GM06990 (cell line): ENCODE data around the gene FBXO21.
"Not testable (repeated sequence)": the region's sequence is repeated elsewhere in the genome, so short reads cannot be mapped to it uniquely, and the experiment has no call there.

ENCODE experiments used
- DNase-seq: peaks from one replicate; pipeline ENCODE4 v3.0.0-alpha.2; 2011; ENCODE audit not compliant: insufficient read length; ENCODE audit errors: extremely low read depth
- H3K27me3 ChIP-seq: replicated peaks from 2 replicates; pipeline ENCODE4 v1.6.0; 2011; ENCODE audit warnings: low read length; ENCODE audit not compliant: control insufficient read depth, insufficient read depth
- H3K36me3 ChIP-seq: 2 replicates; pipeline ENCODE4 v1.5.1; 2011; ENCODE audit warnings: low read length; ENCODE audit not compliant: control insufficient read depth, insufficient read depth
- H3K4me3 ChIP-seq: replicated peaks from 2 replicates; pipeline ENCODE4 v1.5.1; 2011; ENCODE audit warnings: low read depth, mild to moderate bottlenecking, control low read depth, low read length
- TF ChIP-seq, protein P1 (sequence below): IDR thresholded peaks from 2 replicates; pipeline ENCODE4 v1.5.1; 2011; ENCODE audit warnings: low read length, control low read depth, mild to moderate bottlenecking, inconsistent platforms; ENCODE audit not compliant: insufficient read depth, poor library complexity, severe bottlenecking

FBXO21 gene

GRCh38 chr12:117098024-117098360 lies 92.3 kb downstream of the FBXO21 start:
- Histone ChIP-seq H3K27me3 (no peaks in the 10 kb centered on the region; the same call in 1 of the 2 replicates), H3K4me3 (peak overlapping the region; percentile 76), H3K36me3 (no peaks in the 10 kb centered on the region; the same call in 1 of the 2 replicates)
- DNase-seq, result no peak
- TF ChIP-seq, protein P1, sequence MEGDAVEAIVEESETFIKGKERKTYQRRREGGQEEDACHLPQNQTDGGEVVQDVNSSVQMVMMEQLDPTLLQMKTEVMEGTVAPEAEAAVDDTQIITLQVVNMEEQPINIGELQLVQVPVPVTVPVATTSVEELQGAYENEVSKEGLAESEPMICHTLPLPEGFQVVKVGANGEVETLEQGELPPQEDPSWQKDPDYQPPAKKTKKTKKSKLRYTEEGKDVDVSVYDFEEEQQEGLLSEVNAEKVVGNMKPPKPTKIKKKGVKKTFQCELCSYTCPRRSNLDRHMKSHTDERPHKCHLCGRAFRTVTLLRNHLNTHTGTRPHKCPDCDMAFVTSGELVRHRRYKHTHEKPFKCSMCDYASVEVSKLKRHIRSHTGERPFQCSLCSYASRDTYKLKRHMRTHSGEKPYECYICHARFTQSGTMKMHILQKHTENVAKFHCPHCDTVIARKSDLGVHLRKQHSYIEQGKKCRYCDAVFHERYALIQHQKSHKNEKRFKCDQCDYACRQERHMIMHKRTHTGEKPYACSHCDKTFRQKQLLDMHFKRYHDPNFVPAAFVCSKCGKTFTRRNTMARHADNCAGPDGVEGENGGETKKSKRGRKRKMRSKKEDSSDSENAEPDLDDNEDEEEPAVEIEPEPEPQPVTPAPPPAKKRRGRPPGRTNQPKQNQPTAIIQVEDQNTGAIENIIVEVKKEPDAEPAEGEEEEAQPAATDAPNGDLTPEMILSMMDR, result no peak

DNA sequence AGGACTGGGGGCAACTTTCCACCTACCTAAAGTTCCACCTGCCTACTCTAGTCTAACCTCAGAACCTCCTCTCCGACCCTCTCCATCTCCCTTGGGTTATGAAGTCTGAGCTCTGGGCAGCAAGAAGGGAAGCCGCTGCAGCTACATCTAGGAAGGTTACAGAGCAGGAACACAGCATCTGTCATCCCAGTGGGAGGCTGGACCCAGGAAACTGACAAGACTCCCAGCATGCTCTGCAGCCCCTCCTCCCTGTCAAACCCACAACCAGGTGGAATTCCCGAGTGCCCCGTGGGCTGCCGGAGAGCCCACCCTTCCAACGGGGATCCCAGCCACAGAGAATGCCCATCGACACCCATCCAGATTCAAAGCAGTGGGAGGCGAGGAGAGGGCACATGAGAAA lies 93.1 kb downstream of the FBXO21 start:
- no peak for DNase-seq
- Histone ChIP-seq H3K4me3 (no peak overlapping the region), H3K36me3 (no peaks in the 10 kb centered on the region; the same call in 1 of the 2 replicates), H3K27me3 (no peaks in the 10 kb centered on the region)
- TF ChIP-seq, protein P1, result no peak

DNA sequence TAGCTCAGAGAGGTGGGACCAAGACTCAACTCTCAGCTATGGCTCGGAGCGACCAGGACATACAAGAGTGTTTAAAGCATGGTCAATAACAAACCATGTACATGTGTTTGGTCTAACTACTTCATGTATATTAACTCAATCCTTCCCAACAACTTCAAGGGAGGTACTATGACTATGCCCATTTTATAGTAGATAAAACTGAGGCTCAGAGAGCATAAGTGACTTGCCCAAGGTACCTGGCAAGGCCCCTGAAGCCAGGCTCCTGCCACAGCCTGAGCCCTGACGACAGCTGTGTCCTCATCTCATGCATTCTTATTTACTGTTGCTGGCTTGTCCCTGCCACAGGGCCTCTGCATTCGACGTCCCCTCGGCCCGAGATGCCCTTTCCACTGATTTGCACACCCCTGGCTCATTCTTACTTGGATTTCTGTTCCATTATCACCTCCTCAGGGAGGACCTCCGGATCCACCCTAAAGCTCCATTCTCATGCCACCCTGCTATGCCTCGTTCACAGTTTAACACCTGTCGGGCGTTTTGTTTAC lies 93.7 kb downstream of the FBXO21 start:
- no peak for DNase-seq
- Histone ChIP-seq H3K27me3 (no peaks in the 10 kb centered on the region), H3K36me3 (no peaks in the 10 kb centered on the region; the same call in 1 of the 2 replicates), H3K4me3 (no peak overlapping the region)
- TF ChIP-seq, protein P1, result no peak

- not testable (repeated sequence) for H3K27me3 ChIP-seq, H3K36me3 ChIP-seq, H3K4me3 ChIP-seq, DNase-seq
Observed at GRCh38 chr12:117095191-117095590, 95.1 kb downstream of the FBXO21 start.

DNA sequence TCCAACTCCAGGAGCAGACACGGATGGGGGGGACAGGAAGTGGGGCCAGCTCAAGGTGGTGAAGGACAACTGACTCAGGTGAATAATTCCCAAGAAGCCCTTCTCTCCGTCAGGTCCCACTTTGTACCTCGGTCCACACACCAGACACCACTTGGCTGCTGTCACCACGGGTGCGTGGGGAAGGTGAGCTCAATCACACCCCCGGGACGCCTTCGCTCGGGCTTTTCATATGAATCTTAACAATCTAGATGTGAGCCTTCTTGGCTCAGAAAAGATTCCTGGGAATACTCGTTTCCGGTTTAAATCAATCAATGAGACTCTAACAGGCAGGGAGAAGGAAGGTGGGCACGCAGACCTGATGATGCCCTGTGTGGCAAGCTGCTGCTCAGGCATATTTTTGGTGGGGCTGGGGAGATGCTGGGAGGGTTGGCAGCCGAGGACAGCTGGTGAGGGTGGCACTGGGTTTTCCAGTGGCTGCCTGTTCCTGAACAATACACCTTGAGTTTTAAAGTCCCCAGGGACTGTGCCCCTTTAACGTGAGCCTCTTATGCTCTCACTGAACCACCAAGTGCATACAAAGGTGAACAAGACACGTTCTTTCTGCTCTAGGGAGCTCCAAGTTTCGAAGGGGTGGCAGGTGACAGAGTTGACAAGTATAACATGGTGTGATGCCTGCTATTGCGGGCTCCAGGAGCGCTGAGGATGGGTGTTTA lies 96.2 kb downstream of the FBXO21 start:
- Histone ChIP-seq H3K27me3 (no peaks in the 10 kb centered on the region), H3K36me3 (no peaks in the 10 kb centered on the region; the same call in 1 of the 2 replicates), H3K4me3 (no peak overlapping the region)
- TF ChIP-seq, protein P1, result no peak
- no peak for DNase-seq

GRCh38 chr12:117093431-117093830 lies 96.8 kb downstream of the FBXO21 start:
- Histone ChIP-seq H3K4me3 (no peak overlapping the region), H3K27me3 (no peaks in the 10 kb centered on the region), H3K36me3 (peaks cover 1% of the 10 kb centered on the region; the same call in 1 of the 2 replicates)
- TF ChIP-seq, protein P1, result no peak
- no peak for DNase-seq
